Measurements from ENCODE around the gene RHO.
"Not testable (repeated sequence)": the region's sequence is repeated elsewhere in the genome, so short reads cannot be mapped to it uniquely, and the experiment has no call there.

Gene RHO

GRCh38 chr3:129528589-129529100 lies at the start of gene RHO:
RHO (plus strand) TSS chr3:129528639; CDS start chr3:129528734, 95 bp downstream.
- in situ Hi-C loops (cut with MboI; ENCODE audit: low sequenced_read_pairs): no loop called here

GRCh38 chr3:129481225-129481765 lies 47.1 kb upstream of the RHO start:
- in situ Hi-C loops (cut with MboI; ENCODE audit: low sequenced_read_pairs): not testable (repeated sequence)

- in situ Hi-C loops (cut with MboI; ENCODE audit: low sequenced_read_pairs): no loop called here
Measured at GRCh38 chr3:129481766-129482332, 46.6 kb upstream of the RHO start.

- in situ Hi-C loops (cut with MboI; ENCODE audit: low sequenced_read_pairs): no loop called here
Measured at GRCh38 chr3:129482721-129483120, 45.7 kb upstream of the RHO start.

- in situ Hi-C loops (cut with MboI; ENCODE audit: low sequenced_read_pairs): no loop called here
Measured at GRCh38 chr3:129483870-129484269, 44.6 kb upstream of the RHO start.

- in situ Hi-C loops (cut with MboI; ENCODE audit: low sequenced_read_pairs): not testable (repeated sequence)
Measured at GRCh38 chr3:129485146-129485545, 43.3 kb upstream of the RHO start.

- in situ Hi-C loops (cut with MboI; ENCODE audit: low sequenced_read_pairs): no loop called here
Measured at GRCh38 chr3:129485721-129486663, 42.4 kb upstream of the RHO start.

- in situ Hi-C loops (cut with MboI; ENCODE audit: low sequenced_read_pairs): no loop called here
Measured at GRCh38 chr3:129486664-129487035, 41.8 kb upstream of the RHO start.

GRCh38 chr3:129487183-129487867 lies 41.1 kb upstream of the RHO start:
- in situ Hi-C loops (cut with MboI; ENCODE audit: low sequenced_read_pairs): no loop called here

- in situ Hi-C loops (cut with MboI; ENCODE audit: low sequenced_read_pairs): not testable (repeated sequence)
Measured at GRCh38 chr3:129487868-129488335, 40.5 kb upstream of the RHO start.

GRCh38 chr3:129489258-129489657 lies 39.2 kb upstream of the RHO start:
- in situ Hi-C loops (cut with MboI; ENCODE audit: low sequenced_read_pairs): not testable (repeated sequence)

GRCh38 chr3:129490273-129490675 lies 38.2 kb upstream of the RHO start:
- in situ Hi-C loops (cut with MboI; ENCODE audit: low sequenced_read_pairs): no loop called here

GRCh38 chr3:129491077-129491476 lies 37.4 kb upstream of the RHO start:
- in situ Hi-C loops (cut with MboI; ENCODE audit: low sequenced_read_pairs): not testable (repeated sequence)

- in situ Hi-C loops (cut with MboI; ENCODE audit: low sequenced_read_pairs): no loop called here
Measured at GRCh38 chr3:129491794-129492193, 36.6 kb upstream of the RHO start.

GRCh38 chr3:129492691-129493090 lies 35.7 kb upstream of the RHO start:
- in situ Hi-C loops (cut with MboI; ENCODE audit: low sequenced_read_pairs): no loop called here

GRCh38 chr3:129493206-129493605 lies 35.2 kb upstream of the RHO start:
- in situ Hi-C loops (cut with MboI; ENCODE audit: low sequenced_read_pairs): no loop called here

GRCh38 chr3:129494499-129494898 lies 33.9 kb upstream of the RHO start:
- in situ Hi-C loops (cut with MboI; ENCODE audit: low sequenced_read_pairs): not testable (repeated sequence)

GRCh38 chr3:129495006-129495639 lies 33.3 kb upstream of the RHO start:
- in situ Hi-C loops (cut with MboI; ENCODE audit: low sequenced_read_pairs): not testable (repeated sequence)

GRCh38 chr3:129497876-129498275 lies 30.6 kb upstream of the RHO start:
- in situ Hi-C loops (cut with MboI; ENCODE audit: low sequenced_read_pairs): not testable (repeated sequence)

Measured in hTERT RPE-1 (cell line).